Colonic mucosa (tissue), 4 donors: ENCODE data around the gene IFI16. TPM values are rescaled to one million over a fixed set of nuclear protein-coding genes. Genes with fewer than 3 reads are reported as not detected.
"Not testable (repeated sequence)": the region's sequence is repeated elsewhere in the genome, so short reads cannot be mapped to it uniquely, and the experiment has no call there.

Experiments
- DNase-seq: peaks from one replicate; pipeline ENCODE4 v3.0.0-alpha.2; 2020
- H3K27ac ChIP-seq: fragments of 200-600 bp; one replicate; pipeline ENCODE4 v1.8.0; 2021
- H3K27me3 ChIP-seq: fragments of 200-600 bp; one replicate; pipeline ENCODE4 v1.8.0; 2021
- H3K36me3 ChIP-seq: fragments of 200-600 bp; one replicate; pipeline ENCODE4 v1.8.0; 2021
- H3K4me1 ChIP-seq: fragments of 200-600 bp; one replicate; pipeline ENCODE4 v1.8.0; 2021; ENCODE audit warnings: mild to moderate bottlenecking
- H3K4me3 ChIP-seq: fragments of 200-600 bp; one replicate; pipeline ENCODE4 v1.8.0; 2021
- H3K9ac ChIP-seq, 2 donors: one replicate each; pipeline ENCODE4 v1.7.0; 2013; ENCODE audit warnings: control low read depth in 2 of 2, low read depth in 2 of 2, low read length in 2 of 2
- H3K9me3 ChIP-seq: fragments of 200-600 bp; one replicate; pipeline ENCODE4 v1.8.0; 2021
- CTCF ChIP-seq: fragments of 200-600 bp; IDR thresholded peaks from one replicate; pipeline ENCODE4 v1.8.0; 2022; ENCODE audit warnings: antibody characterized with exemption, mild to moderate bottlenecking
- intact Hi-C: fragments of 100-400 bp; cut with DNase I; formaldehyde crosslinking; loops from one replicate; pipeline ENCODE4 v1.14.1; 2022
- total RNA-seq, 2 donors: library from RNA; stranded (reverse); fragmentation: NEBNext Ultra II Directional in 1 of 2; extraction: Animal tissue kit (Norgen Biotek cat#: 25700) in 1 of 2; gene quantifications; one replicate each; pipeline ENCODE4 v1.2.1, GENCODE V29; 2021
- donor health status: healthy.
- donor health status: DM: no; HTN: no; CAD: no.
- donor health status: DM: no; HTN: no; CAD: no.

Gene IFI16
- total RNA-seq, 2 donors from 2014 or later = 15.1 to 36.0 TPM

- Histone ChIP-seq H3K4me3 (no peak overlapping the region), H3K9me3 (no peaks in the 10 kb centered on the region), H3K4me1 (no peaks in the 10 kb centered on the region), H3K36me3 (no peaks in the 10 kb centered on the region), H3K27me3 (no peaks in the 10 kb centered on the region), H3K27ac (no peak overlapping the region), H3K9ac (no peak overlapping the region)
- no peak for TF ChIP-seq CTCF
- intact Hi-C loops = no loop called here
- no peak for DNase-seq
Measured at GRCh38 chr1:159100589-159100988, 90.9 kb downstream of the IFI16 start.

GRCh38 chr1:159103021-159103420, 93.3 kb downstream of the IFI16 start:
- DNase-seq, H3K9ac ChIP-seq, H3K27me3 ChIP-seq, H3K36me3 ChIP-seq, H3K4me1 ChIP-seq, intact Hi-C loops, H3K4me3 ChIP-seq, H3K27ac ChIP-seq, H3K9me3 ChIP-seq: not testable (repeated sequence)

Other genes with a start within 250 kb of the IFI16 start
- gene OR6N1, start 237.7 kb upstream of the IFI16 start, total RNA-seq = not detected
- gene OR6N2, start 228.7 kb upstream of the IFI16 start, total RNA-seq = not detected
- gene MNDA, start 178.6 kb upstream of the IFI16 start, total RNA-seq = 1 to 10 TPM in 1 of 2 donors, under 1 TPM in 1; 0.37 to 4.1 TPM
- gene PYHIN1, start 78.4 kb upstream of the IFI16 start, total RNA-seq = under 1 TPM; 0.61 to 0.86 TPM
- gene AIM2, start 66.9 kb downstream of the IFI16 start, total RNA-seq = under 1 TPM in 1 of 2 donors, not detected in 1; 0.69 TPM
- gene CADM3, start 161.7 kb downstream of the IFI16 start, total RNA-seq = 1 to 10 TPM; 2.7 to 8.7 TPM
- 10 to 100 TPM; 11.6 to 23.9 TPM for gene ACKR1, start 195.0 kb downstream of the IFI16 start, total RNA-seq